Measurements from ENCODE around the gene CALHM2.

The CALHM2 gene

GRCh38 chr10:103444478-103444877 lies 7.7 kb downstream of the CALHM2 start:
- Histone ChIP-seq H3K4ac (ENCODE audit: low read depth, low read length) (no peak overlapping the region), H3K23ac (ENCODE audit: low read length) (no peak overlapping the region), H2BK5ac (ENCODE audit: low read depth, low read length, poor library complexity) (no peak overlapping the region), H3K27me3 (ENCODE audit: insufficient read depth, low read length) (no peaks in the 10 kb centered on the region), H3K4me1 (ENCODE audit: control insufficient read depth in 1 of 2, insufficient read depth in 2 of 2, low read length in 2 of 2) (no peaks in the 10 kb centered on the region), H4K8ac (ENCODE audit: low read depth, low read length) (no peak overlapping the region), H3K79me2 (ENCODE audit: control insufficient read depth, insufficient read depth, low read length, poor library complexity) (no peaks in the 10 kb centered on the region), H2BK120ac (ENCODE audit: insufficient read depth, low read length, poor library complexity) (no peak overlapping the region), H4K12ac (ENCODE audit: low read depth, low read length) (no peak overlapping the region), H2AFZ (ENCODE audit: insufficient read depth, low read length, poor library complexity) (no peak overlapping the region), H3K9ac (ENCODE audit: low read length) (no peak overlapping the region), H3K27ac (ENCODE audit: low read depth, low read length) (no peak overlapping the region), H3K79me1 (ENCODE audit: low read length) (no peaks in the 10 kb centered on the region), H3K9me3 (ENCODE audit: insufficient read depth, low read depth, low read length) (peaks cover 2% of the 10 kb centered on the region), H2BK12ac (ENCODE audit: low read length) (no peak overlapping the region), H3K18ac (ENCODE audit: low read length) (no peak overlapping the region), H3K4me3 (ENCODE audit: low read depth, low read length) (no peak overlapping the region), H3K14ac (ENCODE audit: low read length) (no peak overlapping the region), H3K4me2 (ENCODE audit: low read length) (no peak overlapping the region), H4K91ac (ENCODE audit: low read depth, low read length) (no peak overlapping the region), H3K36me3 (ENCODE audit: control insufficient read depth in 1 of 2, insufficient read depth in 2 of 2, low read length in 2 of 2) (peaks cover 72 to 85% of the 10 kb centered on the region in 2 experiments), H2AK5ac (ENCODE audit: low read length) (no peak overlapping the region)
- DNase-seq, result no peak
- WGBS (ENCODE audit: extremely low coverage, insufficient coverage, insufficient read length), result no CpG with 5 or more reads among the region's 10 CpGs

GRCh38 chr10:103443475-103444185 lies 8.5 kb downstream of the CALHM2 start:
- Histone ChIP-seq H3K27me3 (ENCODE audit: insufficient read depth, low read length) (no peaks in the 10 kb centered on the region), H3K4me3 (ENCODE audit: low read depth, low read length) (no peak overlapping the region), H3K9ac (ENCODE audit: low read length) (no peak overlapping the region), H4K8ac (ENCODE audit: low read depth, low read length) (no peak overlapping the region), H3K18ac (ENCODE audit: low read length) (no peak overlapping the region), H4K91ac (ENCODE audit: low read depth, low read length) (no peak overlapping the region), H2BK5ac (ENCODE audit: low read depth, low read length, poor library complexity) (no peak overlapping the region), H3K14ac (ENCODE audit: low read length) (no peak overlapping the region), H3K4me2 (ENCODE audit: low read length) (no peak overlapping the region), H3K79me2 (ENCODE audit: control insufficient read depth, insufficient read depth, low read length, poor library complexity) (no peaks in the 10 kb centered on the region), H3K4me1 (ENCODE audit: control insufficient read depth in 1 of 2, insufficient read depth in 2 of 2, low read length in 2 of 2) (no peaks in the 10 kb centered on the region), H3K9me3 (ENCODE audit: insufficient read depth, low read depth, low read length) (peaks cover 2% of the 10 kb centered on the region), H3K36me3 (ENCODE audit: control insufficient read depth in 1 of 2, insufficient read depth in 2 of 2, low read length in 2 of 2) (peaks cover 75 to 85% of the 10 kb centered on the region in 2 experiments), H2AFZ (ENCODE audit: insufficient read depth, low read length, poor library complexity) (no peak overlapping the region), H2BK12ac (ENCODE audit: low read length) (no peak overlapping the region), H2AK5ac (ENCODE audit: low read length) (no peak overlapping the region), H3K4ac (ENCODE audit: low read depth, low read length) (no peak overlapping the region), H4K12ac (ENCODE audit: low read depth, low read length) (no peak overlapping the region), H3K27ac (ENCODE audit: low read depth, low read length) (no peak overlapping the region), H3K23ac (ENCODE audit: low read length) (no peak overlapping the region), H3K79me1 (ENCODE audit: low read length) (no peaks in the 10 kb centered on the region), H2BK120ac (ENCODE audit: insufficient read depth, low read length, poor library complexity) (no peak overlapping the region)
- WGBS (ENCODE audit: extremely low coverage, insufficient coverage, insufficient read length), result no CpG with 5 or more reads among the region's 23 CpGs
- no peak for DNase-seq

GRCh38 chr10:103442031-103442461 lies 10.1 kb downstream of the CALHM2 start:
- H3K27ac ChIP-seq (ENCODE audit: low read depth, low read length), result no peak overlapping the region
- no peak overlapping the region for H3K4ac ChIP-seq (ENCODE audit: low read depth, low read length)
- no peaks in the 10 kb centered on the region for H3K4me1 ChIP-seq (ENCODE audit: control insufficient read depth in 1 of 2, insufficient read depth in 2 of 2, low read length in 2 of 2)

GRCh38 chr10:103441611-103442010 lies 10.6 kb downstream of the CALHM2 start:
- H4K8ac ChIP-seq (ENCODE audit: low read depth, low read length), result no peak overlapping the region
- H3K79me1 ChIP-seq (ENCODE audit: low read length), result no peaks in the 10 kb centered on the region
- no peak overlapping the region for H2AFZ ChIP-seq (ENCODE audit: insufficient read depth, low read length, poor library complexity)
- H2BK5ac ChIP-seq (ENCODE audit: low read depth, low read length, poor library complexity), result no peak overlapping the region
- H3K23ac ChIP-seq (ENCODE audit: low read length), result no peak overlapping the region
- H3K4me2 ChIP-seq (ENCODE audit: low read length), result no peak overlapping the region
- no peak overlapping the region for H2BK120ac ChIP-seq (ENCODE audit: insufficient read depth, low read length, poor library complexity)
- no peak overlapping the region for H3K9ac ChIP-seq (ENCODE audit: low read length)
- no peak overlapping the region for H2BK12ac ChIP-seq (ENCODE audit: low read length)
- peaks cover 77 to 88% of the 10 kb centered on the region in 2 experiments for H3K36me3 ChIP-seq (ENCODE audit: control insufficient read depth in 1 of 2, insufficient read depth in 2 of 2, low read length in 2 of 2)
- H3K14ac ChIP-seq (ENCODE audit: low read length), result no peak overlapping the region
- no peak overlapping the region for H4K12ac ChIP-seq (ENCODE audit: low read depth, low read length)
- H3K4me3 ChIP-seq (ENCODE audit: low read depth, low read length), result no peak overlapping the region
- WGBS (ENCODE audit: extremely low coverage, insufficient coverage, insufficient read length), result no CpG with 5 or more reads among the region's 8 CpGs
- no peak overlapping the region for H2AK5ac ChIP-seq (ENCODE audit: low read length)
- H4K91ac ChIP-seq (ENCODE audit: low read depth, low read length), result no peak overlapping the region
- H3K79me2 ChIP-seq (ENCODE audit: control insufficient read depth, insufficient read depth, low read length, poor library complexity), result no peaks in the 10 kb centered on the region
- H3K18ac ChIP-seq (ENCODE audit: low read length), result no peak overlapping the region
- H3K4ac ChIP-seq (ENCODE audit: low read depth, low read length), result no peak overlapping the region
- H3K27me3 ChIP-seq (ENCODE audit: insufficient read depth, low read length), result no peaks in the 10 kb centered on the region
- H3K4me1 ChIP-seq (ENCODE audit: control insufficient read depth in 1 of 2, insufficient read depth in 2 of 2, low read length in 2 of 2), result no peaks in the 10 kb centered on the region
- H3K9me3 ChIP-seq (ENCODE audit: insufficient read depth, low read depth, low read length), result peaks cover 2% of the 10 kb centered on the region
- no peak for DNase-seq
- H3K27ac ChIP-seq (ENCODE audit: low read depth, low read length), result no peak overlapping the region

More at GRCh38 chr10:103442031-103442461, 10.1 kb downstream of the CALHM2 start:
- Histone ChIP-seq H3K18ac (ENCODE audit: low read length) (no peak overlapping the region), H2BK12ac (ENCODE audit: low read length) (no peak overlapping the region), H3K36me3 (ENCODE audit: control insufficient read depth in 1 of 2, insufficient read depth in 2 of 2, low read length in 2 of 2) (peaks cover 80 to 88% of the 10 kb centered on the region in 2 experiments), H3K14ac (ENCODE audit: low read length) (no peak overlapping the region), H3K9me3 (ENCODE audit: insufficient read depth, low read depth, low read length) (peaks cover 2% of the 10 kb centered on the region), H2AK5ac (ENCODE audit: low read length) (no peak overlapping the region), H2BK120ac (ENCODE audit: insufficient read depth, low read length, poor library complexity) (no peak overlapping the region), H3K79me1 (ENCODE audit: low read length) (no peaks in the 10 kb centered on the region), H3K4me3 (ENCODE audit: low read depth, low read length) (no peak overlapping the region), H3K23ac (ENCODE audit: low read length) (no peak overlapping the region), H3K9ac (ENCODE audit: low read length) (no peak overlapping the region), H4K12ac (ENCODE audit: low read depth, low read length) (no peak overlapping the region), H4K8ac (ENCODE audit: low read depth, low read length) (no peak overlapping the region), H3K4me2 (ENCODE audit: low read length) (no peak overlapping the region), H3K27me3 (ENCODE audit: insufficient read depth, low read length) (no peaks in the 10 kb centered on the region), H2BK5ac (ENCODE audit: low read depth, low read length, poor library complexity) (no peak overlapping the region), H3K79me2 (ENCODE audit: control insufficient read depth, insufficient read depth, low read length, poor library complexity) (no peaks in the 10 kb centered on the region), H4K91ac (ENCODE audit: low read depth, low read length) (no peak overlapping the region), H2AFZ (ENCODE audit: insufficient read depth, low read length, poor library complexity) (no peak overlapping the region)
- WGBS (ENCODE audit: extremely low coverage, insufficient coverage, insufficient read length), result no CpG with 5 or more reads among the region's 13 CpGs
- DNase-seq, result peak in 1 of 2 donors; percentile 31
